MM.1S (cell line): ENCODE results near the gene PAN2.

Source experiments
- DNase-seq: peaks from one replicate; pipeline ENCODE4 v3.0.0-alpha.2; 2015
- H2AFZ ChIP-seq: fragments of 300-600 bp; sonication (generic); 2 replicates; pipeline ENCODE4 v1.6.0; 2016; ENCODE audit warnings: antibody characterized with exemption, low read length
- H3F3A ChIP-seq: fragments of 300-600 bp; sonication (generic); 2 replicates; pipeline ENCODE4 v1.6.1; 2016; ENCODE audit warnings: mild to moderate bottlenecking, antibody characterized with exemption, low read length, moderate library complexity, mixed read lengths; ENCODE audit not compliant: insufficient read depth
- H3K27ac ChIP-seq: fragments of 300-600 bp; sonication (generic); 2 replicates; pipeline ENCODE4 v1.5.1; 2016; ENCODE audit warnings: mild to moderate bottlenecking, low read length
- H3K27me3 ChIP-seq: fragments of 300-600 bp; sonication (generic); replicated peaks from 2 replicates; pipeline ENCODE4 v1.6.0; 2016; ENCODE audit warnings: low read length; ENCODE audit not compliant: insufficient read depth
- H3K36me3 ChIP-seq: fragments of 300-600 bp; sonication (generic); replicated peaks from 2 replicates; pipeline ENCODE4 v1.6.1; 2016; ENCODE audit warnings: mild to moderate bottlenecking, low read length, mixed read lengths; ENCODE audit not compliant: insufficient read depth
- H3K4me1 ChIP-seq: fragments of 300-600 bp; sonication (generic); 2 replicates; pipeline ENCODE4 v1.6.1; 2016; ENCODE audit warnings: low read length, mixed read lengths
- H3K4me2 ChIP-seq: fragments of 300-600 bp; sonication (generic); 2 replicates; pipeline ENCODE4 v1.6.0; 2016; ENCODE audit warnings: low read depth, low read length
- H3K4me3 ChIP-seq: fragments of 300-600 bp; sonication (generic); 2 replicates; pipeline ENCODE4 v1.5.1; 2016; ENCODE audit warnings: low read length, mixed read lengths
- H3K79me2 ChIP-seq: fragments of 300-600 bp; sonication (generic); 2 replicates; pipeline ENCODE4 v1.6.1; 2016; ENCODE audit warnings: mixed run types, low read length, mixed read lengths
- H3K9ac ChIP-seq: fragments of 300-600 bp; sonication (generic); 2 replicates; pipeline ENCODE4 v1.6.1; 2016; ENCODE audit warnings: low read length, mixed read lengths
- H3K9me2 ChIP-seq: fragments of 300-600 bp; sonication (generic); replicated peaks from 2 replicates; pipeline ENCODE4 v1.6.1; 2016; ENCODE audit warnings: mild to moderate bottlenecking, low read length, mixed read lengths; ENCODE audit not compliant: insufficient read depth
- H3K9me3 ChIP-seq: fragments of 300-600 bp; sonication (generic); replicated peaks from 2 replicates; pipeline ENCODE4 v1.6.1; 2016; ENCODE audit warnings: mild to moderate bottlenecking, low read length, mixed read lengths; ENCODE audit not compliant: insufficient read depth
- H4K20me1 ChIP-seq: fragments of 300-600 bp; sonication (generic); 2 replicates; pipeline ENCODE4 v1.6.1; 2016; ENCODE audit warnings: mild to moderate bottlenecking, low read length, moderate library complexity, mixed read lengths; ENCODE audit not compliant: insufficient read depth
- CTCF ChIP-seq: fragments of 300-600 bp; sonication (generic); IDR thresholded peaks from 2 replicates; pipeline ENCODE4 v1.5.1; 2016; ENCODE audit warnings: antibody characterized with exemption, low read length, mixed read lengths
- EZH2 ChIP-seq: fragments of 300-600 bp; sonication (generic); optimal IDR thresholded peaks from 2 replicates; pipeline ENCODE3; 2017; ENCODE audit warnings: low read depth, mild to moderate bottlenecking, antibody characterized with exemption, low read length, mixed read lengths
- EZH2phosphoT487 ChIP-seq: fragments of 300-600 bp; sonication (generic); IDR thresholded peaks from 2 replicates; pipeline ENCODE4 v1.6.1; 2018; ENCODE audit warnings: antibody characterized with exemption, low read length

The PAN2 gene

GRCh38 chr12:56330936-56331490 lies 2.8 kb downstream of the PAN2 start:
- Histone ChIP-seq H3K9me2 (no peaks in the 10 kb centered on the region), H3K36me3 (no peaks in the 10 kb centered on the region), H3K4me2 (no peak overlapping the region), H2AFZ (no peak overlapping the region), H4K20me1 (no peaks in the 10 kb centered on the region), H3K27ac (no peak overlapping the region), H3K79me2 (peaks cover 15% of the 10 kb centered on the region), H3K9ac (no peak overlapping the region), H3F3A (peaks cover 9% of the 10 kb centered on the region), H3K9me3 (no peaks in the 10 kb centered on the region), H3K27me3 (no peaks in the 10 kb centered on the region), H3K4me1 (peaks cover 11% of the 10 kb centered on the region), H3K4me3 (no peak overlapping the region)
- no peak for DNase-seq
- TF ChIP-seq CTCF: no peak
- TF ChIP-seq EZH2: no peak
- no peak for TF ChIP-seq EZH2phosphoT487

DNA sequence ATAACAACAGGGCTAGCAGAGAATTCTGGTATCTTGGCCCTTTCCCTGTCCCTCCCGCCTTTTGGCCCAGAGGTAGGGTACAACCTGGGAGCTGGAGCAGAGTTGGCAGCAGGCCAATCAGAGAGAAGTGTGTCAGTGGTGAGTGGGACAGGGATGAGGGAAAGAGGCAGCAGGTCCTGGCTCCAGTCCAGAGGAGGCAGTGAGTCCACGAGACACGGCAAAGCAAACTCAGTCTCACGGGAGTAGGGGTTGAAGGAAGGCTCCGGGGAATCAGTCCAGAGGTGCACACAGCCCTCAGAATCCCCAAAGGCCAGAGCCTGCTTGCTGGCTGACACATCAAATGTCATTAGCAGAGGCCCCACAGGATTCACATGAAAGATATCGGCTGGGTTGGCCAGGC lies 7.3 kb downstream of the PAN2 start:
- H3F3A ChIP-seq: no peaks in the 10 kb centered on the region
- no peaks in the 10 kb centered on the region for H3K9me3 ChIP-seq
- H3K27ac ChIP-seq: no peak overlapping the region
- no peaks in the 10 kb centered on the region for H3K4me1 ChIP-seq
- H3K4me3 ChIP-seq: no peak overlapping the region
- no peaks in the 10 kb centered on the region for H4K20me1 ChIP-seq
- DNase-seq: no peak
- H2AFZ ChIP-seq: no peak overlapping the region
- no peaks in the 10 kb centered on the region for H3K36me3 ChIP-seq
- H3K9ac ChIP-seq: no peak overlapping the region
- H3K79me2 ChIP-seq: no peaks in the 10 kb centered on the region
- no peaks in the 10 kb centered on the region for H3K27me3 ChIP-seq
- H3K9me2 ChIP-seq: no peaks in the 10 kb centered on the region
- TF ChIP-seq EZH2: no peak
- TF ChIP-seq CTCF: no peak
- TF ChIP-seq EZH2phosphoT487: no peak
- no peak overlapping the region for H3K4me2 ChIP-seq

DNA sequence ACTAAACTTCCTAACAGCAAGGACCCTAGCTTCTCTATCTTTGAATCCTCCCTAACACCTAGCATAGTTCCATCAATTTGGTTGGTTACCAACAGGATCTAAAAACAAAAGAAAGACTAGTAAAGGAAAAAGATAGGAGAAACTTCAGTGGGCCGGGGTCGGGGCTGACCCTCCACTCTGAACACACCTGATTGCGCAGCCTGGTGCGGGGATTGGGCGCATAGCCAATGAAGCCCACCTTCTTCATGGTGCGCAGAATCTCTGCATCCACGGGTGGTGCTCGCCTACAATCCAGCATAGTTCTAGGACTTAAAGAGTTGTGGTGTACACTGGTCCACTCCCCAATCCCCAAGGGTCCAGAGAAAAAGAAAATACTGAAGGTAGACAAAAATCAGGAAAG lies 7.7 kb downstream of the PAN2 start:
- Histone ChIP-seq H3K9me2 (no peaks in the 10 kb centered on the region), H3K4me2 (no peak overlapping the region), H3K27me3 (no peaks in the 10 kb centered on the region), H3K36me3 (no peaks in the 10 kb centered on the region), H3F3A (no peaks in the 10 kb centered on the region), H3K9me3 (no peaks in the 10 kb centered on the region), H2AFZ (no peak overlapping the region), H3K27ac (no peak overlapping the region), H3K9ac (no peak overlapping the region), H3K4me3 (no peak overlapping the region), H3K79me2 (no peaks in the 10 kb centered on the region), H4K20me1 (no peaks in the 10 kb centered on the region), H3K4me1 (no peaks in the 10 kb centered on the region)
- TF ChIP-seq EZH2phosphoT487 (no peak), EZH2 (no peak), CTCF (no peak)
- no peak for DNase-seq
